Measurements from ENCODE around the gene ERP27.

ERP27 gene

GRCh38 chr12:14950982-14951746 is 12.8 kb upstream of the ERP27 start:
- TF ChIP-seq CTCF (conservative IDR thresholded peaks at IDR 0.05), result no peak
- TF ChIP-seq ZFX (IDR thresholded peaks at IDR 0.05), result no peak
- no peak overlapping the region for H3K27ac ChIP-seq

GRCh38 chr12:14950421-14950820 is 12.1 kb upstream of the ERP27 start:
- TF ChIP-seq CTCF (conservative IDR thresholded peaks at IDR 0.05), result no peak
- TF ChIP-seq ZFX (IDR thresholded peaks at IDR 0.05), result no peak
- no peak overlapping the region for H3K27ac ChIP-seq

GRCh38 chr12:14949631-14950030 is 11.3 kb upstream of the ERP27 start:
- TF ChIP-seq CTCF (conservative IDR thresholded peaks at IDR 0.05), result no peak
- no peak for TF ChIP-seq ZFX (IDR thresholded peaks at IDR 0.05)
- H3K27ac ChIP-seq, result no peak overlapping the region

GRCh38 chr12:14948672-14949071 is 10.3 kb upstream of the ERP27 start:
- H3K27ac ChIP-seq, result no peak overlapping the region
- TF ChIP-seq ZFX (IDR thresholded peaks at IDR 0.05) (no peak), CTCF (conservative IDR thresholded peaks at IDR 0.05) (no peak)

GRCh38 chr12:14946861-14947260 is 8.5 kb upstream of the ERP27 start:
- H3K27ac ChIP-seq, result no peak overlapping the region
- TF ChIP-seq CTCF (conservative IDR thresholded peaks at IDR 0.05) (no peak), ZFX (IDR thresholded peaks at IDR 0.05) (no peak)

GRCh38 chr12:14946162-14946561 is 7.8 kb upstream of the ERP27 start:
- H3K27ac ChIP-seq, result no peak overlapping the region
- TF ChIP-seq CTCF (conservative IDR thresholded peaks at IDR 0.05) (no peak), ZFX (IDR thresholded peaks at IDR 0.05) (no peak)

- TF ChIP-seq CTCF (conservative IDR thresholded peaks at IDR 0.05) (no peak), ZFX (IDR thresholded peaks at IDR 0.05) (no peak)
- no peak overlapping the region for H3K27ac ChIP-seq
These were observed 4.0 kb upstream of the ERP27 start for GRCh38 chr12:14942196-14942931.
